DND-41 (cell line): ENCODE data around the gene LTB.

Experiments used
- EZH2 ChIP-seq: IDR thresholded peaks from 3 replicates; pipeline ENCODE4 v1.6.1; 2012; ENCODE audit warnings: borderline replicate concordance, low read depth, mild to moderate bottlenecking, moderate library complexity, low read length, inconsistent platforms; ENCODE audit not compliant: severe bottlenecking
- TF ChIP-seq, protein P1 (sequence below): IDR thresholded peaks from 2 replicates; pipeline ENCODE4 v1.5.1; 2012; ENCODE audit warnings: borderline replicate concordance, low read length, moderate library complexity, mild to moderate bottlenecking; ENCODE audit not compliant: poor library complexity, severe bottlenecking; ENCODE audit errors: extremely low read depth

DNA sequence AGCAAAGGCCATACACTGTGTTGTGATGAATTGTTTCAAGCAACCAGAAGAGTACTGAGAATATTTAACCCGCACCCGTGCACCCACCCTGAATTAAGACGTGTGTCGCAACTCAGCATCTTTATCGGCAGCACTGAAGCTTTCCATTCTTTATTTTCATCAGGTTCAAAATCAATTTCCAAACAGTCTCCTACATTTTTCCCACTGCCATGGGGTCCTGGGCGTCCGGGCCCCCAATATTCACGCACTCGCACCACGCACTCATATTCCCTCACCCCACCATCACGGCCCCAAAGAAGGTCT is 1.8 kb downstream of the LTB start:
- TF ChIP-seq, protein P1, sequence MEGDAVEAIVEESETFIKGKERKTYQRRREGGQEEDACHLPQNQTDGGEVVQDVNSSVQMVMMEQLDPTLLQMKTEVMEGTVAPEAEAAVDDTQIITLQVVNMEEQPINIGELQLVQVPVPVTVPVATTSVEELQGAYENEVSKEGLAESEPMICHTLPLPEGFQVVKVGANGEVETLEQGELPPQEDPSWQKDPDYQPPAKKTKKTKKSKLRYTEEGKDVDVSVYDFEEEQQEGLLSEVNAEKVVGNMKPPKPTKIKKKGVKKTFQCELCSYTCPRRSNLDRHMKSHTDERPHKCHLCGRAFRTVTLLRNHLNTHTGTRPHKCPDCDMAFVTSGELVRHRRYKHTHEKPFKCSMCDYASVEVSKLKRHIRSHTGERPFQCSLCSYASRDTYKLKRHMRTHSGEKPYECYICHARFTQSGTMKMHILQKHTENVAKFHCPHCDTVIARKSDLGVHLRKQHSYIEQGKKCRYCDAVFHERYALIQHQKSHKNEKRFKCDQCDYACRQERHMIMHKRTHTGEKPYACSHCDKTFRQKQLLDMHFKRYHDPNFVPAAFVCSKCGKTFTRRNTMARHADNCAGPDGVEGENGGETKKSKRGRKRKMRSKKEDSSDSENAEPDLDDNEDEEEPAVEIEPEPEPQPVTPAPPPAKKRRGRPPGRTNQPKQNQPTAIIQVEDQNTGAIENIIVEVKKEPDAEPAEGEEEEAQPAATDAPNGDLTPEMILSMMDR, result no peak
- no peak for TF ChIP-seq EZH2
